Chondrocyte (in vitro differentiated cells): ENCODE measurements around the gene IL19. TPM values are rescaled to one million over a fixed set of nuclear protein-coding genes. Genes with fewer than 3 reads are reported as not detected.
"Not testable (repeated sequence)": the region's sequence is repeated elsewhere in the genome, so short reads cannot be mapped to it uniquely, and the experiment has no call there.

Experiments used
- DNase-seq: peaks from one replicate; pipeline ENCODE4 v3.0.0; 2021; ENCODE audit warnings: mixed read lengths, low spot score
- H3K27ac Mint-ChIP-seq: one replicate; pipeline ENCODE4 v1.8.0; 2021; ENCODE audit warnings: mild to moderate bottlenecking, moderate library complexity, mixed read lengths; ENCODE audit not compliant: unreplicated experiment
- H3K27me3 Mint-ChIP-seq: 2 replicates; pipeline ENCODE4 v1.8.0; 2021; ENCODE audit warnings: low read depth, mixed read lengths
- H3K36me3 Mint-ChIP-seq: 2 replicates; pipeline ENCODE4 v1.8.0; 2021; ENCODE audit warnings: low read depth, mixed read lengths
- H3K4me1 Mint-ChIP-seq: 2 replicates; pipeline ENCODE4 v1.8.0; 2021; ENCODE audit warnings: low read depth, mild to moderate bottlenecking, mixed read lengths
- H3K4me3 Mint-ChIP-seq: one replicate; pipeline ENCODE4 v1.8.0; 2021; ENCODE audit warnings: mild to moderate bottlenecking, moderate library complexity, mixed read lengths; ENCODE audit not compliant: unreplicated experiment
- H3K9me3 Mint-ChIP-seq: 2 replicates; pipeline ENCODE4 v1.8.0; 2021; ENCODE audit warnings: low read depth, mixed read lengths
- total RNA-seq: library from RNA; stranded (reverse); gene quantifications from 3 replicates; pipeline ENCODE4 v1.2.1, GENCODE V29; 2021
- TF ChIP-seq, protein P1 (sequence below): fragments of 200-600 bp; sonication (generic); IDR thresholded peaks from 2 replicates; pipeline ENCODE4 v1.5.0; 2021; ENCODE audit warnings: antibody characterized with exemption, mild to moderate bottlenecking, moderate library complexity

The IL19 gene
- total RNA-seq, 1 donor from 2014 or later: not detected

DNA sequence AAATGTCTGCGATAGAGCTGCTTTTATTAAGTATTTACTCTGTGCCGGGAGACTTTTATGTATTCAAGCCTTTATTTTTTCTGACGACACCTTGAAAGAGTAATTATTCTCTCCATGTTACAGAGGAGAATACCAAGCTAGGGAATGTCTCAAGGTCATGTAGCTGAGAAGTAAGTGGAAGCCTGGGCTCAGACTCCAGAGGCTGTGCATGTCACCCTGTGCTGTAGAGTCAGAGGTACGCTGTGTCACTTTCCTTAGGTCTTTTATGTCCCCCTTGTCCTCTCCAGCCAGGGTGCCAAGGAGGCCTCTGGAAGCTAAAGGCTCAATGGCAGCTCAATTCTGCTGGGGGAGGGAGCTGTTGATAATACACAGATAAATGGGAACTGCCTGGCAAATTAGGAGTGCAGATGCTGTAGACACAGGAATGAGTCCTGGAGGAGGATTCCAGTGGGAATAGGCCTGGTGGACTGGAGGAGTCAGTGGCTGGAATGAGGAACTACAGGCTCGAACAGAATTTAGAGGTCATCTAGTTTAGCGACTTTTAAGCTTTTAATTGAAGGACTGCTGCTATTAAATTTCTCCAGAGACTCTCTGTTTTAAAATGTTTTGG is 9.3 kb upstream of the IL19 start:
- no peak for DNase-seq
- Mint-ChIP-seq H3K9me3 (no peaks in the 10 kb centered on the region), H3K4me3 (no peak overlapping the region), H3K27me3 (peaks cover 8% of the 10 kb centered on the region), H3K36me3 (no peaks in the 10 kb centered on the region), H3K27ac (no peak overlapping the region), H3K4me1 (peaks cover 2% of the 10 kb centered on the region)
- TF ChIP-seq, protein P1, sequence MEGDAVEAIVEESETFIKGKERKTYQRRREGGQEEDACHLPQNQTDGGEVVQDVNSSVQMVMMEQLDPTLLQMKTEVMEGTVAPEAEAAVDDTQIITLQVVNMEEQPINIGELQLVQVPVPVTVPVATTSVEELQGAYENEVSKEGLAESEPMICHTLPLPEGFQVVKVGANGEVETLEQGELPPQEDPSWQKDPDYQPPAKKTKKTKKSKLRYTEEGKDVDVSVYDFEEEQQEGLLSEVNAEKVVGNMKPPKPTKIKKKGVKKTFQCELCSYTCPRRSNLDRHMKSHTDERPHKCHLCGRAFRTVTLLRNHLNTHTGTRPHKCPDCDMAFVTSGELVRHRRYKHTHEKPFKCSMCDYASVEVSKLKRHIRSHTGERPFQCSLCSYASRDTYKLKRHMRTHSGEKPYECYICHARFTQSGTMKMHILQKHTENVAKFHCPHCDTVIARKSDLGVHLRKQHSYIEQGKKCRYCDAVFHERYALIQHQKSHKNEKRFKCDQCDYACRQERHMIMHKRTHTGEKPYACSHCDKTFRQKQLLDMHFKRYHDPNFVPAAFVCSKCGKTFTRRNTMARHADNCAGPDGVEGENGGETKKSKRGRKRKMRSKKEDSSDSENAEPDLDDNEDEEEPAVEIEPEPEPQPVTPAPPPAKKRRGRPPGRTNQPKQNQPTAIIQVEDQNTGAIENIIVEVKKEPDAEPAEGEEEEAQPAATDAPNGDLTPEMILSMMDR: peak; percentile 43

DNA sequence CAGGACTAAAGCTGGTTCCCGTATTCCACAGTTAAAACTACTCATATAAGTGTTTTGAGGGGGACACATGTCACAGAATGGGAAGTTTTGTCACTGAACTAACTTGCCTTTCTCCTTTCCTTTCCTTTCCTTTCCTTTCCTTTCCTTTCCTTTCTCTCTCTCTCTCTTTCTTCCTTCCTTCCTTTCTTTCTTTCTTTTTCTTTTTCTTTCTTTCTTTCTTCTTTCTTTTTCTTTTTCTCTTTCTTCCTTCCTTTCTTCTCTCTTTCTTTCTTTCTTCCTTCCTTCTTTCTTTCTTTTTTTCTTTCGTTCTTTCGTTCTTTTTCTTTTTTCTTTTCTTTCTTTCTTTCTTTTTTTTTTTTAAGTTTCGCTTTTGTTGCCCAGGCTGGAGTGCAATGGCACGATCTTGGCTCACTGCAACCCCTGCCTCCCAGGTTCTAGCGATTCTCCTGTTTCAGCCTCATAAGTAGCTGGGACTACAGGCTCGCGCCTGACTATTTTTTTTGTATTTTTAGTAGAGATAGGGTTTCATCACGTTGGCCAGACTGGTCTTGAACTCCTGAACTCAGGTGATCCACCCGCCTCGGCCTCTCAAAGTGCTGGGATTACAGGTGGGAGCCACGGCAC is 7.7 kb upstream of the IL19 start:
- not testable (repeated sequence) for H3K4me3 Mint-ChIP-seq, H3K4me1 Mint-ChIP-seq, H3K36me3 Mint-ChIP-seq, H3K9me3 Mint-ChIP-seq, H3K27ac Mint-ChIP-seq, H3K27me3 Mint-ChIP-seq, DNase-seq

DNA sequence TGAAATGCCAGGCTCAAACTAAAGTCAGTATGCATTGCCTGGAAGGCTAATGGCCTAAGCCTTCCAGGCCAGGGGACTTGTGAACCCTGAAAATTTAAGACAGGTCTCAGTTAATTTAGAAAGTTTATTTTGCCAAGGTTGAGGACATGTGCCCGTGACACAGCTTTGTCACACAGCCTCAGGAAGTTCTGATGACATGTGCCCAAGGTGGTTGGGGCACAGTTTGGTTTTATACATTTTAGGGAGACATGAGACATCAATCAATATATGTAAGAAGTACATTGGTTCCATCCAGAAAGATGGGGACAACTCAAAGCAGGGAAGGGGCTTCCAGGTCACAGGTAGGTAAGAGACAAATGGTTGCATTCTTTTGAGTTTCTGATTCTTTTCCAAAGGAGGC is 4.8 kb upstream of the IL19 start:
- H3K4me1 Mint-ChIP-seq, H3K4me3 Mint-ChIP-seq, DNase-seq, H3K36me3 Mint-ChIP-seq, H3K27ac Mint-ChIP-seq, H3K9me3 Mint-ChIP-seq: not testable (repeated sequence)
- peaks cover 13% of the 10 kb centered on the region for H3K27me3 Mint-ChIP-seq

DNA sequence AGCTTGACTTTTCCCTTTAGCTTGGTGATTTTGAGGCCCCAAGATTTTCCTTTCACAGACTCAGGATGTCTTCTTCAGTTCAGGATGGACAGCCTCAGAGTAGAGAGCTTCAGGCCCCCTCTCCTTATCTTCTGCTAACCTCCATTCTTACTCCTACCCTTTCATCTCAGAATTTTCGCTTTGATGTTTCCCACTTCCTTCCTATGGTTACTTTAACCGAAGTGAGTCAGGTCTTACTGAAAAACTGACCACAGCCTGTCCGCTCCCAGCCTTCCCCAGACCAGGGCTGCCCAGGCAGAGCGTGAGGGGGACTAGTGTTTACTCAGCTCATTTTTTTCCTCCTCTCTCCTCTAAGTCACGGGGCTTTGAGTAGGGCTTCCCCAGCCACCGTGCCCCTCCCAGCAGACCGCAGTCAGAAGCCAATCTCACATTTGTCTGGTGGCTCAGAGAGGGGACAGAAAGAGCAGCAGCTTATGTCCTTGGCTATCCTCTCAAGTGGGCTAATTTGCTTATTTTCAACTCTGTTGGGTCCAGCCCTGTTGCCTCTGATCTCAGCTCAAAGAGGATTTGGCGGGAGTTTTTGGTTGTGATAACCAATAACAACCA is 4.2 kb upstream of the IL19 start:
- Mint-ChIP-seq H3K4me1 (peaks cover 7% of the 10 kb centered on the region), H3K27ac (peak overlapping the region; percentile 71), H3K36me3 (no peaks in the 10 kb centered on the region), H3K27me3 (peaks cover 9% of the 10 kb centered on the region), H3K9me3 (no peaks in the 10 kb centered on the region), H3K4me3 (no peak overlapping the region)
- DNase-seq: no peak
- TF ChIP-seq, protein P1: no peak

DNA sequence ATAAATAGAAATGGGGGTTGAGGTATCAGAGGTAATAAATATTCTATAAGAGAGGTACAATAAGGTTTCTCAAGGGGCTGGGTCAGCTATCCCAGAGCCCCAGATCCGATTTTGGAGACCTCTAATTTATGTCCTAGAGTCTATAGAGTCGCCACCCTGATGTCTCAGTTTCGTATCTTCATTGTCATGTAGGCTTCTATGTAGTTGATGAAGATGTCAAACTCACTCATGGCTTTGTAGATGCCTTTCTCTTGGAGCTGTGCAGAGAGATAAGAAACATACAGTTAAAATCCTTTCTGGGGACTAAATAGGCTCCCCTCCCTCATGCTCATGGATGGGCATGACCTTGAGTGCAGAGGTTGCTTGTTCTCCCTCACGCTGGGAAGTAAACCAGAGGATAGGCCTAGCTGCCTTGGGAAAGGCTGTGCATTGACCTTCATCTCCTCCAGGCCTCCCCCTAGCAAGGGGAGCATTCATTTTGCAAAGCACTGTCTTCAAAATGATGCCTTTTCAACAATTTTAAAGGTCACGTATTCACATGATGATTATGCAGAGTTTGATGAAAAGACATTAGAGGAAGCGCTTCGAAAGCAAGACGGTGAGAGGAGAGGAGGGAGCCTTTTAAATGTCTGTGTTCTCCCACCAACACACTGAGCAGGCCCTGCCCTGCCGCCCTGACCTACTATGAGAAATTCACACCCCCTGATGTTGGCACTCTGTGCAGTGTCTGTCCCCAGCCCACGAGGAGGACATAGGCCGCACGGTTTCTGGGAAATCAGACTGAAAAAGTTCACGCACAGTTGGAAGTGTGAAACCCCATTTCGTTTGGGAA is 1.9 kb upstream of the IL19 start:
- Mint-ChIP-seq H3K27me3 (peaks cover 17% of the 10 kb centered on the region), H3K4me3 (no peak overlapping the region), H3K4me1 (peaks cover 7% of the 10 kb centered on the region), H3K36me3 (no peaks in the 10 kb centered on the region), H3K27ac (no peak overlapping the region), H3K9me3 (no peaks in the 10 kb centered on the region)
- TF ChIP-seq, protein P1: no peak
- DNase-seq: no peak

DNA sequence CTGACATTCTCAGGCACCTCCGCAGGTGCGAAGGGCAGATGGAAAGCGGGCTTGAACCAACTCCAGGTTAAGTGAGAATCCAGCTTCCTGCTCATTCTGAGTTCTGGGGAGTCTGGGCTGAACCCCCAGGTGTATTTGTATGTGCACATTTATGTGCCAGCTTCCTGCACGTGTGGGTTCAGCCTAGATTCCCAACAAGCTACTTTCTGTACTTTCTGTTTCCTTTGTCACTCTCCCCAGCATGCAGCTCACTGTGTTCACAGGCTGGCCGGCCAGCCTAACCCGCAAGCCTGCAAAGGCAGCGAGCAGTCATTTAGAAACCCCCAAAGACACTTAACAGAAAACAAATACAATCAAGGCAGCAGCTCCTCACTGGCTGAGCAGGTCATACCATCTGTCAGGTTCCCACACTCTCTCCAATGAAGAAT is 1.3 kb upstream of the IL19 start:
- Mint-ChIP-seq H3K9me3 (no peaks in the 10 kb centered on the region), H3K27ac (no peak overlapping the region), H3K4me3 (no peak overlapping the region), H3K4me1 (peaks cover 7% of the 10 kb centered on the region), H3K27me3 (peaks cover 22% of the 10 kb centered on the region), H3K36me3 (no peaks in the 10 kb centered on the region)
- TF ChIP-seq, protein P1: no peak
- DNase-seq: no peak
